IMR-90 (cell line): Measurements from ENCODE around the gene ZNF302. TPM values are rescaled to one million over a fixed set of nuclear protein-coding genes. Genes with fewer than 3 reads are reported as not detected.

Source experiments
- ATAC-seq: fragments of 200-7000 bp; cut with Tn5 transposase; 2 replicates; pipeline ENCODE4 v1.9.1; 2020; ENCODE audit warnings: low read depth, mild to moderate bottlenecking, moderate library complexity
- BruUV-seq: library from RNA; stranded (reverse); fragments of 400-500 nt; replicated peaks from 2 replicates; lab custom pipeline; 2021; lab: Mats Ljungman, UMichigan
- CTCF ChIA-PET: fragments of 300-600 bp; formaldehyde crosslinking; extraction: SDS; loops from one replicate; lab custom pipeline; 2021; ENCODE audit warnings: antibody characterized with exemption; lab: Yijun Ruan, JAX
- POLR2A ChIA-PET: fragments of 300-600 bp; sonication (Branson Sonifier 250); formaldehyde crosslinking; loops from one replicate; lab custom pipeline; 2022; ENCODE audit warnings: antibody characterized with exemption; ENCODE audit not compliant: unreplicated experiment; lab: Charles Lee
- DNase-seq: peaks from one replicate; pipeline ENCODE4 v3.0.0; 2013
- H2AFZ ChIP-seq: replicated peaks from 2 replicates; pipeline ENCODE3; 2013; ENCODE audit warnings: low read length, mild to moderate bottlenecking; ENCODE audit not compliant: poor library complexity
- H2AK5ac ChIP-seq: 2 replicates; pipeline ENCODE4 v1.6.1; 2013; ENCODE audit warnings: low read depth, low read length, inconsistent platforms
- H2AK9ac ChIP-seq: replicated peaks from 2 replicates; pipeline ENCODE3; 2013; ENCODE audit warnings: mild to moderate bottlenecking, low read depth, low read length, moderate library complexity; ENCODE audit not compliant: poor library complexity
- H2BK120ac ChIP-seq: 2 replicates; pipeline ENCODE4 v1.6.1; 2013; ENCODE audit warnings: low read depth, low read length, inconsistent platforms
- H2BK15ac ChIP-seq: 3 replicates; pipeline ENCODE4 v1.6.1; 2013; ENCODE audit warnings: low read depth, low read length, inconsistent platforms
- H2BK20ac ChIP-seq: 2 replicates; pipeline ENCODE4 v1.6.1; 2013; ENCODE audit warnings: low read depth, mild to moderate bottlenecking, inconsistent platforms, low read length, moderate library complexity
- H2BK5ac ChIP-seq: 2 replicates; pipeline ENCODE4 v1.6.1; 2013; ENCODE audit warnings: mild to moderate bottlenecking, low read depth, low read length, inconsistent platforms; ENCODE audit not compliant: poor library complexity, severe bottlenecking
- H3K14ac ChIP-seq: replicated peaks from 2 replicates; pipeline ENCODE4 v1.6.1; 2013; ENCODE audit warnings: low read depth, low read length, inconsistent platforms
- H3K18ac ChIP-seq: 2 replicates; pipeline ENCODE4 v1.6.1; 2013; ENCODE audit warnings: low read depth, low read length, control low read depth
- H3K23ac ChIP-seq: 2 replicates; pipeline ENCODE4 v1.6.1; 2013; ENCODE audit warnings: low read depth, low read length, inconsistent platforms
- H3K27ac ChIP-seq: 2 replicates; pipeline ENCODE4 v1.5.1; 2013; ENCODE audit warnings: mild to moderate bottlenecking, control low read depth, low read length; ENCODE audit not compliant: insufficient read depth
- H3K27me3 ChIP-seq: 2 replicates; pipeline ENCODE4 v1.6.1; 2013; ENCODE audit warnings: low read length; ENCODE audit not compliant: control insufficient read depth, insufficient read depth
- H3K36me3 ChIP-seq: 2 replicates; pipeline ENCODE4 v1.6.1; 2013; ENCODE audit warnings: low read length, mixed read lengths; ENCODE audit not compliant: control insufficient read depth, insufficient read depth
- H3K4ac ChIP-seq: 2 replicates; pipeline ENCODE4 v1.6.1; 2013; ENCODE audit warnings: low read depth, low read length, inconsistent platforms
- H3K4me1 ChIP-seq: 2 replicates; pipeline ENCODE4 v1.6.1; 2013; ENCODE audit warnings: low read length, mixed read lengths; ENCODE audit not compliant: control insufficient read depth, insufficient read depth
- H3K4me2 ChIP-seq: 2 replicates; pipeline ENCODE4 v1.6.1; 2013; ENCODE audit warnings: low read depth, mild to moderate bottlenecking, control low read depth, low read length, moderate library complexity
- H3K4me3 ChIP-seq: 2 replicates; pipeline ENCODE4 v1.5.1; 2013; ENCODE audit warnings: low read depth, mild to moderate bottlenecking, control low read depth, low read length, moderate library complexity; ENCODE audit not compliant: insufficient read depth
- H3K56ac ChIP-seq: 2 replicates; pipeline ENCODE4 v1.6.1; 2013; ENCODE audit warnings: low read length, inconsistent platforms; ENCODE audit not compliant: insufficient read depth; ENCODE audit errors: extremely low read depth
- H3K79me1 ChIP-seq, 2 experiments: 2 replicates each; pipeline ENCODE4 v1.6.1; 2013; ENCODE audit warnings: low read length in 2 of 2, inconsistent platforms in 1 of 2, low read depth in 1 of 2
- H3K9ac ChIP-seq: 2 replicates; pipeline ENCODE4 v1.6.1; 2013; ENCODE audit warnings: low read depth, low read length, control low read depth
- H3K9me1 ChIP-seq: 2 replicates; pipeline ENCODE4 v1.6.1; 2013; ENCODE audit warnings: low read length, inconsistent platforms; ENCODE audit not compliant: insufficient read depth
- H3K9me3 ChIP-seq: 2 replicates; pipeline ENCODE4 v1.6.1; 2013; ENCODE audit warnings: low read length; ENCODE audit not compliant: control insufficient read depth, insufficient read depth
- H4K20me1 ChIP-seq: 2 replicates; pipeline ENCODE4 v1.6.1; 2013; ENCODE audit warnings: low read length, inconsistent platforms; ENCODE audit not compliant: insufficient read depth
- H4K5ac ChIP-seq: 2 replicates; pipeline ENCODE4 v1.6.1; 2013; ENCODE audit warnings: mild to moderate bottlenecking, low read depth, low read length, control low read depth
- H4K8ac ChIP-seq, 2 experiments: 2 replicates each; pipeline ENCODE4 v1.6.1; 2013; ENCODE audit warnings: low read depth in 2 of 2, low read length in 2 of 2, control low read depth in 1 of 2, inconsistent platforms in 1 of 2
- H4K91ac ChIP-seq: 2 replicates; pipeline ENCODE4 v1.6.1; 2013; ENCODE audit warnings: low read depth, low read length, inconsistent platforms; ENCODE audit not compliant: insufficient read depth
- BHLHE40 ChIP-seq: fragments of 150-350 bp; IDR thresholded peaks from 2 replicates; pipeline ENCODE4 v1.6.1; 2016; ENCODE audit warnings: mild to moderate bottlenecking, low read depth, low read length
- CEBPB ChIP-seq: IDR thresholded peaks from 2 replicates; pipeline ENCODE4 v1.6.1; 2012; ENCODE audit warnings: low read depth, low read length, improper control_type of control experiment
- FOS ChIP-seq: fragments of 150-350 bp; IDR thresholded peaks from 2 replicates; pipeline ENCODE4 v1.6.1; 2016; ENCODE audit warnings: low read depth, low read length
- MAFK ChIP-seq: IDR thresholded peaks from 2 replicates; pipeline ENCODE4 v1.6.1; 2012; ENCODE audit warnings: low read depth, low read length, improper control_type of control experiment
- MAZ ChIP-seq: IDR thresholded peaks from 2 replicates; pipeline ENCODE4 v1.6.1; 2012; ENCODE audit warnings: low read depth, mild to moderate bottlenecking, low read length, improper control_type of control experiment, moderate library complexity, borderline replicate concordance
- MXI1 ChIP-seq: IDR thresholded peaks from 2 replicates; pipeline ENCODE4 v1.6.1; 2012; ENCODE audit warnings: low read depth, mild to moderate bottlenecking, low read length, moderate library complexity, borderline replicate concordance
- NFE2L2 ChIP-seq: fragments of 150-350 bp; IDR thresholded peaks from 2 replicates; pipeline ENCODE4 v1.6.1; 2016; ENCODE audit warnings: low read depth, mild to moderate bottlenecking, low read length
- POLR2A ChIP-seq: IDR thresholded peaks from 2 replicates; pipeline ENCODE4 v1.6.1; 2012; ENCODE audit warnings: mild to moderate bottlenecking, low read depth, low read length
- RAD21 ChIP-seq: IDR thresholded peaks from 2 replicates; pipeline ENCODE4 v1.6.1; 2012; ENCODE audit warnings: low read length, improper control_type of control experiment
- RFX5 ChIP-seq: IDR thresholded peaks from 2 replicates; pipeline ENCODE4 v1.8.0; 2012; ENCODE audit warnings: low read depth, mild to moderate bottlenecking, low read length, moderate library complexity
- WGBS, 2 experiments: methylation state at CpG; one replicate each; pipeline versions ENCODE4 v1.1.5 to v1.1.7; 2013; ENCODE audit warnings: missing lambda C conversion rate in 2 of 2; ENCODE audit not compliant: insufficient read length in 1 of 2; ENCODE audit errors: extremely low coverage in 2 of 2; 5-methylcytosine and 5-hydroxymethylcytosine counted together
- dilution Hi-C: fragments of 300-500 bp; cut with HindIII; formaldehyde crosslinking; loops from one replicate; pipeline ENCODE4 v1.14.3; 2018; ENCODE audit warnings: low sequenced_read_pairs; ENCODE audit not compliant: unreplicated experiment
- in situ Hi-C: fragments of 300-500 bp; cut with MboI; formaldehyde crosslinking; loops from 3 replicates; pipeline ENCODE4 v1.14.3; 2019; ENCODE audit warnings: low sequenced_read_pairs, inconsistent platforms, mixed read lengths
- intact Hi-C: fragments of 100-400 bp; cut with micrococcal nuclease; formaldehyde crosslinking; loops from 2 replicates; pipeline ENCODE4 v1.10.0; 2022
- polyA plus RNA-seq, 3 experiments: library from polyadenylated mRNA; depleted of rRNA; stranded (reverse); fragments of >200 nt; gene quantifications; 2 replicates each; pipeline ENCODE4 v1.2.3, GENCODE V29; 2012; ENCODE audit warnings: low replicate concordance in 1 of 3
- total RNA-seq: library from RNA; depleted of rRNA; stranded (reverse); fragments of >200 nt; gene quantifications from 2 replicates; pipeline ENCODE4 v1.2.3, GENCODE V29; 2012
- TF ChIP-seq, protein P1 (sequence below): conservative IDR thresholded peaks from 2 replicates; pipeline ENCODE4 v1.5.1; 2012; ENCODE audit warnings: mild to moderate bottlenecking, low read depth, low read length, improper control_type of control experiment
- TF ChIP-seq, protein P2 (sequence below): fragments of 150-350 bp; IDR thresholded peaks from 2 replicates; pipeline ENCODE4 v1.6.1; 2017; ENCODE audit warnings: mild to moderate bottlenecking, antibody characterized with exemption, low read length, low read depth
- TF ChIP-seq, protein P3 (sequence below): fragments of 150-350 bp; IDR thresholded peaks from 2 replicates; pipeline ENCODE4 v1.6.1; 2016; ENCODE audit warnings: low read depth, mild to moderate bottlenecking, low read length, moderate library complexity, borderline replicate concordance

The ZNF302 gene
- total and polyA plus RNA-seq, 2 of the 4 experiments (the other 2 are of a cell fraction) = 9.1 to 9.5 TPM

DNA sequence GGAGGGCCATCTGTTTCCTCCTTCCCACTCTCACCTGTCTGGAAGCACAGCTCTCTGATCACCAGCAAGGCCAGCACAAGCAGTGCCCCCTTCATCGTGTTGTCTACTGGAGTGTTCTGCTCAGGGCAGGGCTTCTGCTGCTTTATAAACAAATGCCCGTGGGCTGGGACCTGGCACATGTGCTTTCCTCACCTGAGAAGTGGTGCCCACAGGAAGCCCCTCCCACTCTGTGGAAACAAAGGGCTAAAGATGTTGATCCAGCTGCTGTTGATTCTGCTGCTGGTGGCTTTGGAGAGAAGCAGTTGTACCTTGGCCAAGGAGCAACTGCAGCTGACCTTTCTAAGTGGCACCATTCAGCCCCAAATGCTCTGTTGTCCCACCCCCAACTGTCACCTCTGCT, 30.2 kb downstream of the ZNF302 start:
- dilution Hi-C loops (no loop called here), in situ Hi-C loops (loop anchor here (25.0 kb wide), 1 partner anchor 570 kb away; no protein-coding TSS in a partner anchor), intact Hi-C loops (no loop called here)
- Histone ChIP-seq H2BK120ac (no peak overlapping the region), H2BK5ac (no peak overlapping the region), H2AK9ac (no peak overlapping the region), H2AK5ac (no peak overlapping the region), H3K27ac (no peak overlapping the region), H3K27me3 (no peaks in the 10 kb centered on the region), H2BK20ac (no peak overlapping the region), H3K4ac (no peak overlapping the region), H3K14ac (no peak overlapping the region), H3K4me1 (no peaks in the 10 kb centered on the region), H4K8ac (no peak overlapping the region), H4K20me1 (no peaks in the 10 kb centered on the region), H2AFZ (no peak overlapping the region), H3K9me1 (no peaks in the 10 kb centered on the region), H3K79me1 (no peaks in the 10 kb centered on the region), H3K23ac (no peak overlapping the region), H4K91ac (no peak overlapping the region), H3K9me3 (no peaks in the 10 kb centered on the region), H3K36me3 (no peaks in the 10 kb centered on the region), H3K4me3 (no peak overlapping the region), H3K56ac (no peak overlapping the region), H3K9ac (no peak overlapping the region), H3K18ac (no peak overlapping the region), H2BK15ac (no peak overlapping the region), H4K5ac (no peak overlapping the region), H3K4me2 (no peak overlapping the region)
- DNase-seq (no peak), ATAC-seq (no peak)
- CTCF ChIA-PET = no interaction called here
- 60% methylated on average over 1 of the region's 2 CpGs; no CpG with 5 or more reads in 1 of the 2 experiments for WGBS, 2 experiments
- POLR2A ChIA-PET = no interaction called here
- TF ChIP-seq, protein P1, sequence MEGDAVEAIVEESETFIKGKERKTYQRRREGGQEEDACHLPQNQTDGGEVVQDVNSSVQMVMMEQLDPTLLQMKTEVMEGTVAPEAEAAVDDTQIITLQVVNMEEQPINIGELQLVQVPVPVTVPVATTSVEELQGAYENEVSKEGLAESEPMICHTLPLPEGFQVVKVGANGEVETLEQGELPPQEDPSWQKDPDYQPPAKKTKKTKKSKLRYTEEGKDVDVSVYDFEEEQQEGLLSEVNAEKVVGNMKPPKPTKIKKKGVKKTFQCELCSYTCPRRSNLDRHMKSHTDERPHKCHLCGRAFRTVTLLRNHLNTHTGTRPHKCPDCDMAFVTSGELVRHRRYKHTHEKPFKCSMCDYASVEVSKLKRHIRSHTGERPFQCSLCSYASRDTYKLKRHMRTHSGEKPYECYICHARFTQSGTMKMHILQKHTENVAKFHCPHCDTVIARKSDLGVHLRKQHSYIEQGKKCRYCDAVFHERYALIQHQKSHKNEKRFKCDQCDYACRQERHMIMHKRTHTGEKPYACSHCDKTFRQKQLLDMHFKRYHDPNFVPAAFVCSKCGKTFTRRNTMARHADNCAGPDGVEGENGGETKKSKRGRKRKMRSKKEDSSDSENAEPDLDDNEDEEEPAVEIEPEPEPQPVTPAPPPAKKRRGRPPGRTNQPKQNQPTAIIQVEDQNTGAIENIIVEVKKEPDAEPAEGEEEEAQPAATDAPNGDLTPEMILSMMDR = no peak
- no peak for TF ChIP-seq RAD21
- TF ChIP-seq NFE2L2 = no peak
- TF ChIP-seq POLR2A = no peak
- TF ChIP-seq, protein P2, sequence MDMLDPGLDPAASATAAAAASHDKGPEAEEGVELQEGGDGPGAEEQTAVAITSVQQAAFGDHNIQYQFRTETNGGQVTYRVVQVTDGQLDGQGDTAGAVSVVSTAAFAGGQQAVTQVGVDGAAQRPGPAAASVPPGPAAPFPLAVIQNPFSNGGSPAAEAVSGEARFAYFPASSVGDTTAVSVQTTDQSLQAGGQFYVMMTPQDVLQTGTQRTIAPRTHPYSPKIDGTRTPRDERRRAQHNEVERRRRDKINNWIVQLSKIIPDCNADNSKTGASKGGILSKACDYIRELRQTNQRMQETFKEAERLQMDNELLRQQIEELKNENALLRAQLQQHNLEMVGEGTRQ = no peak
- no peak for TF ChIP-seq MAFK
- TF ChIP-seq RFX5 = no peak
- no peak for TF ChIP-seq BHLHE40
- TF ChIP-seq, protein P3, sequence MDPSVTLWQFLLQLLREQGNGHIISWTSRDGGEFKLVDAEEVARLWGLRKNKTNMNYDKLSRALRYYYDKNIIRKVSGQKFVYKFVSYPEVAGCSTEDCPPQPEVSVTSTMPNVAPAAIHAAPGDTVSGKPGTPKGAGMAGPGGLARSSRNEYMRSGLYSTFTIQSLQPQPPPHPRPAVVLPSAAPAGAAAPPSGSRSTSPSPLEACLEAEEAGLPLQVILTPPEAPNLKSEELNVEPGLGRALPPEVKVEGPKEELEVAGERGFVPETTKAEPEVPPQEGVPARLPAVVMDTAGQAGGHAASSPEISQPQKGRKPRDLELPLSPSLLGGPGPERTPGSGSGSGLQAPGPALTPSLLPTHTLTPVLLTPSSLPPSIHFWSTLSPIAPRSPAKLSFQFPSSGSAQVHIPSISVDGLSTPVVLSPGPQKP = no peak
- no peak for TF ChIP-seq FOS
- TF ChIP-seq CEBPB = no peak
- no peak for TF ChIP-seq MAZ
- TF ChIP-seq MXI1 = no peak
- BruUV-seq = no TSS peak
